Panc1 (cell line): ENCODE measurements around the gene NANOS3. TPM values are rescaled to one million over a fixed set of nuclear protein-coding genes. Genes with fewer than 3 reads are reported as not detected.

Experiments
- ATAC-seq: fragments of 200-7000 bp; cut with Tn5 transposase; 2 replicates; pipeline ENCODE4 v1.9.1; 2020; ENCODE audit warnings: mild to moderate bottlenecking, moderate library complexity
- BruUV-seq: library from RNA; stranded (reverse); fragments of 400-500 nt; replicated peaks from 2 replicates; lab custom pipeline; 2021; lab: Mats Ljungman, UMichigan
- CTCF ChIA-PET: fragments of 300-600 bp; sonication (Branson Sonifier 250); formaldehyde crosslinking; loops from one replicate; lab custom pipeline; 2022; ENCODE audit warnings: antibody characterized with exemption; lab: Charles Lee
- POLR2A ChIA-PET: fragments of 300-600 bp; sonication (Branson Sonifier 250); formaldehyde crosslinking; loops from one replicate; lab custom pipeline; 2022; ENCODE audit warnings: antibody characterized with exemption; lab: Charles Lee
- DNase-seq: peaks from one replicate; pipeline ENCODE4 v3.0.0-alpha.2; 2010; ENCODE audit warnings: low read depth, low spot score
- H3K27ac ChIP-seq: 2 replicates; pipeline ENCODE4 v1.5.1; 2011; ENCODE audit warnings: mild to moderate bottlenecking, low read length, inconsistent platforms
- H3K27me3 ChIP-seq: fragments of 200-500 bp; sonication (Bioruptor generic); 2 replicates; pipeline ENCODE4 v1.6.0; 2014; ENCODE audit warnings: low read length, inconsistent platforms; ENCODE audit not compliant: control insufficient read depth, insufficient read depth
- H3K36me3 ChIP-seq: fragments of 200-500 bp; sonication (Bioruptor generic); 2 replicates; pipeline ENCODE4 v1.5.1; 2014; ENCODE audit warnings: inconsistent platforms, mild to moderate bottlenecking, low read length, moderate library complexity; ENCODE audit not compliant: control insufficient read depth, insufficient read depth
- H3K4me1 ChIP-seq: 2 replicates; pipeline ENCODE4 v1.5.1; 2011; ENCODE audit warnings: inconsistent platforms, mild to moderate bottlenecking, low read length, moderate library complexity; ENCODE audit not compliant: control insufficient read depth, insufficient read depth
- H3K4me3 ChIP-seq, 2 experiments: 2 replicates each; pipeline ENCODE4 v1.5.1; 2011 to 2012; ENCODE audit warnings: low read depth in 2 of 2, low read length in 2 of 2, mild to moderate bottlenecking in 2 of 2, inconsistent platforms in 1 of 2, moderate library complexity in 1 of 2
- H3K9me3 ChIP-seq: fragments of 200-500 bp; sonication (Bioruptor generic); 2 replicates; pipeline ENCODE4 v1.5.1; 2014; ENCODE audit warnings: low read depth, mild to moderate bottlenecking, inconsistent platforms, low read length, moderate library complexity; ENCODE audit not compliant: control insufficient read depth, insufficient read depth
- CTCF ChIP-seq: fragments of 450-650 bp; IDR thresholded peaks from 2 replicates; pipeline ENCODE4 v1.5.1; 2017; ENCODE audit warnings: mild to moderate bottlenecking
- POLR2AphosphoS5 ChIP-seq: IDR thresholded peaks from 2 replicates; pipeline ENCODE4 v1.6.1; 2012; ENCODE audit warnings: mild to moderate bottlenecking, low read depth, low read length, moderate library complexity
- REST ChIP-seq, 2 experiments: IDR thresholded peaks; 2 replicates each; pipeline ENCODE4 v1.6.1; 2011 to 2012; ENCODE audit warnings: low read depth in 2 of 2, control low read depth in 1 of 2, low read length in 1 of 2, mild to moderate bottlenecking in 1 of 2, moderate library complexity in 1 of 2; ENCODE audit not compliant: insufficient read depth in 1 of 2
- SIN3A ChIP-seq: IDR thresholded peaks from 2 replicates; pipeline ENCODE4 v1.6.1; 2012; ENCODE audit warnings: low read depth, mild to moderate bottlenecking, low read length, moderate library complexity, borderline replicate concordance; ENCODE audit not compliant: insufficient read depth
- TCF7L2 ChIP-seq: IDR thresholded peaks from 2 replicates; pipeline ENCODE4 v1.6.1; 2011; ENCODE audit warnings: mild to moderate bottlenecking, low read depth, low read length, inconsistent platforms
- in situ Hi-C: cut with HindIII; loops from 2 replicates; pipeline ENCODE4 v1.10.0; 2016; ENCODE audit warnings: low sequenced_read_pairs, low pct_unique_long_range_greater_than_20kb
- intact Hi-C: fragments of 100-400 bp; cut with micrococcal nuclease; formaldehyde crosslinking; loops from one replicate; pipeline ENCODE4 v1.10.0; 2022; ENCODE audit not compliant: unreplicated experiment
- total RNA-seq: library from RNA; stranded (reverse); gene quantifications from one replicate; pipeline ENCODE4 v1.2.1, GENCODE V29; 2021; ENCODE audit not compliant: unreplicated experiment

The NANOS3 gene
- total RNA-seq, 1 experiment from 2014 or later = 0.33 TPM

- H3K36me3 ChIP-seq = no peaks in the 10 kb centered on the region
- no peaks in the 10 kb centered on the region for H3K27me3 ChIP-seq
- H3K4me3 ChIP-seq = peak overlapping the region; percentile 38 to 57
- peaks cover 17% of the 10 kb centered on the region for H3K4me1 ChIP-seq
- ATAC-seq (peak; percentile 84), DNase-seq (no peak)
- in situ Hi-C loops (no loop called here), intact Hi-C loops (no loop called here)
- no peaks in the 10 kb centered on the region for H3K9me3 ChIP-seq
- no peak overlapping the region for H3K27ac ChIP-seq
- no TSS peak for BruUV-seq
- ChIA-PET CTCF (interaction anchor here (0.6 to 0.9 kb wide), 3 partner anchors 76 to 255 kb away, joined by 3 to 14 read pairs (median 5); no protein-coding TSS in a partner anchor), POLR2A (no interaction called here)
- TF ChIP-seq CTCF (peak; percentile 75), SIN3A (0 out of 2 replicates have a peak, but pooled peaks have one; percentile 44), TCF7L2 (no peak)
Measured at GRCh38 chr19:13872695-13873389, 4.1 kb upstream of the NANOS3 start.

- in situ Hi-C loops = no loop called here
- ATAC-seq = no peak
- no peaks in the 10 kb centered on the region for H3K36me3 ChIP-seq
- H3K4me1 ChIP-seq = peaks cover 17% of the 10 kb centered on the region
- no peak for TF ChIP-seq POLR2AphosphoS5
- no peak for TF ChIP-seq SIN3A
- TF ChIP-seq REST (IDR thresholded peaks at IDR 0.05; ENCODE audit: insufficient read depth in 1 of 2, low read depth in 2 of 2, low read length in 1 of 2) = no peak
- DNase-seq = no peak
- CTCF ChIA-PET = no interaction called here
- H3K9me3 ChIP-seq = no peaks in the 10 kb centered on the region
- no peaks in the 10 kb centered on the region for H3K27me3 ChIP-seq
- POLR2A ChIA-PET = no interaction called here
- no peak overlapping the region for H3K4me3 ChIP-seq
- H3K27ac ChIP-seq = no peak overlapping the region
- no TSS peak for BruUV-seq
- intact Hi-C loops = no loop called here
Measured at GRCh38 chr19:13873834-13874515, 3.0 kb upstream of the NANOS3 start.

GRCh38 chr19:13875824-13876223 is 1.1 kb upstream of the NANOS3 start:
- no peak overlapping the region for H3K4me3 ChIP-seq
- H3K36me3 ChIP-seq = no peaks in the 10 kb centered on the region
- DNase-seq (no peak), ATAC-seq (no peak)
- ChIA-PET POLR2A (no interaction called here), CTCF (interaction anchor here (0.6 kb wide), 1 partner anchor 96 kb away, joined by 3 read pairs; no protein-coding TSS in a partner anchor)
- no peaks in the 10 kb centered on the region for H3K27me3 ChIP-seq
- H3K9me3 ChIP-seq = no peaks in the 10 kb centered on the region
- peaks cover 22% of the 10 kb centered on the region for H3K4me1 ChIP-seq
- in situ Hi-C loops (no loop called here), intact Hi-C loops (no loop called here)
- no TSS peak for BruUV-seq
- H3K27ac ChIP-seq = no peak overlapping the region
- no peak for TF ChIP-seq TCF7L2
- no peak for TF ChIP-seq POLR2AphosphoS5
- no peak for TF ChIP-seq CTCF
- TF ChIP-seq SIN3A = no peak
- TF ChIP-seq REST (IDR thresholded peaks at IDR 0.05; ENCODE audit: insufficient read depth in 1 of 2, low read depth in 2 of 2, low read length in 1 of 2) = no peak
